Measurements from ENCODE around the gene MAN2A2. TPM values are rescaled to one million over a fixed set of nuclear protein-coding genes. Genes with fewer than 3 reads are reported as not detected.

Gene MAN2A2
- total and polyA plus RNA-seq, 2 of the 8 experiments (the other 6 are each of a cell fraction or from before 2014, with no cell fraction given) = 23.1 to 29.7 TPM

DNA sequence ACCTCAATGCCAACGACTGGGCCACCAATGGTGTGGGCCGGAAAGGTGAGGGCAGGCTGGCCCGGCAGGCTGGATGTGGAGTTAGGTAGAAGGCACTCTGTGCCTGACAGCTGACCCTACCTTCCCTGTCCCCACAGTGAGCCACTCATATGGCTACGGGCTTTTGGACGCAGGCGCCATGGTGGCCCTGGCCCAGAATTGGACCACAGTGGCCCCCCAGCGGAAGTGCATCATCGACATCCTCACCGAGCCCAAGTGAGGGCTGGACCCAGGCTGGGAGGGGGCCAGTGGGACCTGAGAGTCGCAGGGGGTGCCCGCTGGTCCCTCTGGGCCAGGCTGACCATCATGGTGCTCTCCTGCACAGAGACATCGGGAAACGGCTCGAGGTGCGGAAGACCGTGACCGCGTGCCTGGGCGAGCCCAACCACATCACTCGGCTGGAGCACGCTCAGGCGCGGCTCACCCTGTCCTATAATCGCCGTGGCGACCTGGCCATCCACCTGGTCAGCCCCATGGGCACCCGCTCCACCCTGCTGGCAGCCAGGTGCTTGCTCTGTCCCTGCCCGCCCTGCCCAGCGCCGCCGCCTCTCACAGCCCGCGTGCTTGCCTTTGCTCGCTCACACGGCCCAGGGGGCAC is 23.3 kb upstream of the MAN2A2 start:
- H3K36me3 ChIP-seq (ENCODE audit: control insufficient read depth in 2 of 4, insufficient read depth in 4 of 4, low read length in 3 of 4) = peaks cover 5 to 18% (median 13%) of the 10 kb centered on the region in 4 experiments; a peak in 5 of 8 replicates
- H3K79me2 ChIP-seq (ENCODE audit: control insufficient read depth in 1 of 2, insufficient read depth in 2 of 2, low read length in 2 of 2) = no peaks in the 10 kb centered on the region
- no peaks in the 10 kb centered on the region; the same call in 1 of the 2 replicates for H3K79me1 ChIP-seq (ENCODE audit: low read depth, low read length)
- DNase-seq (ENCODE audit: low read depth in 1 of 2, low spot score in 2 of 2) (no peak), FAIRE-seq (no peak)
- H2BK20ac ChIP-seq (ENCODE audit: low read length) = no peak overlapping the region
- H3K4me1 ChIP-seq (replicated peaks in 1 of 4; ENCODE audit: control insufficient read depth in 3 of 4, insufficient read depth in 4 of 4, low read length in 3 of 4) = peaks cover 0 to 17% (median 11%) of the 10 kb centered on the region in 4 experiments; a peak in 6 of 7 replicates
- H3K56ac ChIP-seq (replicated peaks; ENCODE audit: insufficient read length, low read depth, low read length) = no peak overlapping the region
- 94% methylated on average over 24 of the region's 35 CpGs; no CpG with 5 or more reads in 1 of the 2 experiments for WGBS, 2 experiments (ENCODE audit: extremely low coverage in 1 of 2, insufficient coverage in 1 of 2, insufficient read length in 1 of 2, insufficient replicate concordance in 2 of 2, low coverage in 1 of 2, low lambda C conversion rate in 2 of 2, missing lambda C conversion rate in 1 of 2)
- H2BK5ac ChIP-seq (ENCODE audit: low read depth, low read length) = no peak overlapping the region
- no peak overlapping the region for H3K18ac ChIP-seq (ENCODE audit: extremely low read depth, low read length)
- no peak overlapping the region for H3K4me2 ChIP-seq (ENCODE audit: insufficient read depth in 1 of 2, low read depth in 2 of 2, low read length in 2 of 2)
- no peak overlapping the region; the same call in 1 of the 2 replicates for H4K8ac ChIP-seq (ENCODE audit: extremely low read depth, insufficient read depth, low read length)
- no peak overlapping the region for H3K23ac ChIP-seq (ENCODE audit: insufficient read length)
- H4K91ac ChIP-seq (replicated peaks; ENCODE audit: insufficient read length, low read length) = no peak overlapping the region
- H3K4ac ChIP-seq (replicated peaks; ENCODE audit: insufficient read length, low read depth, low read length) = no peak overlapping the region
- no peaks in the 10 kb centered on the region for H3K27me3 ChIP-seq (replicated peaks in 1 of 4; ENCODE audit: control insufficient read depth in 3 of 4, extremely low read depth in 1 of 4, insufficient read depth in 3 of 4, low read length in 3 of 4)
- peaks cover 0 to 6% of the 10 kb centered on the region in 2 experiments for H4K20me1 ChIP-seq (replicated peaks in 1 of 2; ENCODE audit: control insufficient read depth in 1 of 2, insufficient read depth in 2 of 2, low read length in 2 of 2)
- H3K27ac ChIP-seq (ENCODE audit: low read depth, low read length) = no peak overlapping the region
- H4K5ac ChIP-seq (ENCODE audit: insufficient read length, low read depth, low read length) = no peak overlapping the region
- no peak overlapping the region for H2BK120ac ChIP-seq (replicated peaks; ENCODE audit: low read depth, low read length)
- H3K9ac ChIP-seq (replicated peaks in 1 of 4; ENCODE audit: extremely low read depth in 1 of 4, low read depth in 3 of 4, low read length in 3 of 4) = no peak overlapping the region
- no peak overlapping the region for H2AFZ ChIP-seq (ENCODE audit: low read length)
- no peak overlapping the region for H2AK5ac ChIP-seq (ENCODE audit: low read depth, low read length)
- no peak overlapping the region for H2BK15ac ChIP-seq (ENCODE audit: low read length)
- H3K14ac ChIP-seq (ENCODE audit: insufficient read length) = no peak overlapping the region
- ChIA-PET CTCF (ENCODE audit: partially characterized antibody) (no interaction called here), POLR2A (ENCODE audit: partially characterized antibody) (interaction anchor here (0.7 kb wide), 1 partner anchor 73 kb away, joined by 3 read pairs; no protein-coding TSS in a partner anchor)
- H3K9me3 ChIP-seq (ENCODE audit: insufficient read depth in 2 of 2, low read depth in 1 of 2, low read length in 1 of 2) = no peaks in the 10 kb centered on the region
- H3K4me3 ChIP-seq (ENCODE audit: extremely low read depth in 1 of 4, insufficient read depth in 2 of 4, low read depth in 3 of 4, low read length in 4 of 4) = no peak overlapping the region
- no peak overlapping the region for H2BK12ac ChIP-seq (ENCODE audit: low read depth, low read length)
- peaks cover 1% of the 10 kb centered on the region; the same call in 1 of the 2 replicates for H3K23me2 ChIP-seq (ENCODE audit: low read depth, low read length)
- TF ChIP-seq SP2 (IDR thresholded peaks at IDR 0.05; ENCODE audit: low read length) (no peak), KDM4A (IDR thresholded peaks at IDR 0.05; ENCODE audit: low read depth, low read length, severe bottlenecking) (no peak), KDM1A (IDR thresholded peaks at IDR 0.05; ENCODE audit: borderline replicate concordance, low read length) (no peak), BACH1 (IDR thresholded peaks at IDR 0.05; ENCODE audit: low read length) (no peak), CTBP2 (IDR thresholded peaks at IDR 0.05; ENCODE audit: borderline replicate concordance, insufficient read depth, insufficient read length, low read length) (no peak), CHD1 (IDR thresholded peaks at IDR 0.05; ENCODE audit: low read depth, low read length) (no peak), GTF2F1 (IDR thresholded peaks at IDR 0.05; ENCODE audit: borderline replicate concordance, low read depth, low read length) (no peak), CEBPB (IDR thresholded peaks at IDR 0.05; ENCODE audit: low read depth, low read length) (no peak), RFX5 (IDR thresholded peaks at IDR 0.05; ENCODE audit: borderline replicate concordance, low read depth, low read length) (no peak), NRF1 (IDR thresholded peaks at IDR 0.05; ENCODE audit: low read depth, low read length) (no peak)
- TF ChIP-seq, protein P1, sequence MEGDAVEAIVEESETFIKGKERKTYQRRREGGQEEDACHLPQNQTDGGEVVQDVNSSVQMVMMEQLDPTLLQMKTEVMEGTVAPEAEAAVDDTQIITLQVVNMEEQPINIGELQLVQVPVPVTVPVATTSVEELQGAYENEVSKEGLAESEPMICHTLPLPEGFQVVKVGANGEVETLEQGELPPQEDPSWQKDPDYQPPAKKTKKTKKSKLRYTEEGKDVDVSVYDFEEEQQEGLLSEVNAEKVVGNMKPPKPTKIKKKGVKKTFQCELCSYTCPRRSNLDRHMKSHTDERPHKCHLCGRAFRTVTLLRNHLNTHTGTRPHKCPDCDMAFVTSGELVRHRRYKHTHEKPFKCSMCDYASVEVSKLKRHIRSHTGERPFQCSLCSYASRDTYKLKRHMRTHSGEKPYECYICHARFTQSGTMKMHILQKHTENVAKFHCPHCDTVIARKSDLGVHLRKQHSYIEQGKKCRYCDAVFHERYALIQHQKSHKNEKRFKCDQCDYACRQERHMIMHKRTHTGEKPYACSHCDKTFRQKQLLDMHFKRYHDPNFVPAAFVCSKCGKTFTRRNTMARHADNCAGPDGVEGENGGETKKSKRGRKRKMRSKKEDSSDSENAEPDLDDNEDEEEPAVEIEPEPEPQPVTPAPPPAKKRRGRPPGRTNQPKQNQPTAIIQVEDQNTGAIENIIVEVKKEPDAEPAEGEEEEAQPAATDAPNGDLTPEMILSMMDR (IDR thresholded peaks at IDR 0.05; ENCODE audit: control extremely low read depth in 1 of 3, insufficient read depth in 1 of 3, low read depth in 1 of 3, low read length in 3 of 3) = no peak
